HepG2 (cell line): ENCODE data around the gene GNG13. TPM values are rescaled to one million over a fixed set of nuclear protein-coding genes. Genes with fewer than 3 reads are reported as not detected.

Source experiments
- ASH2L ChIP-seq: fragments of 300-600, 200-600 bp; sonication (generic); IDR thresholded peaks from 2 replicates; pipeline ENCODE4 v1.7.0; 2017; ENCODE audit warnings: low read depth, mild to moderate bottlenecking, moderate library complexity, mixed read lengths, low read length; ENCODE audit not compliant: insufficient read length
- ATF5 ChIP-seq: sonication (generic); formaldehyde crosslinking; IDR thresholded peaks from 2 replicates; pipeline ENCODE4 v1.4.0; 2020; ENCODE audit warnings: mild to moderate bottlenecking, low read depth, missing genetic modification reagents
- CBX5 ChIP-seq: sonication (generic); formaldehyde crosslinking; IDR thresholded peaks from 2 replicates; pipeline ENCODE4 v1.4.0; 2020; ENCODE audit warnings: missing genetic modification reagents, borderline replicate concordance
- CREB1 ChIP-seq, 2 experiments: fragments of 450-650 bp in 1 of 2; IDR thresholded peaks; 2 replicates each; pipeline ENCODE4 v1.6.1; 2016 to 2017; ENCODE audit warnings: control low read depth in 1 of 2, mild to moderate bottlenecking in 1 of 2, missing compliant biosample characterization in 1 of 2, missing genetic modification characterization in 1 of 2
- ISL2 ChIP-seq: sonication (generic); formaldehyde crosslinking; IDR thresholded peaks from 2 replicates; pipeline ENCODE4 v1.5.0; 2020; ENCODE audit warnings: missing genetic modification reagents
- ISX ChIP-seq: sonication (generic); formaldehyde crosslinking; conservative IDR thresholded peaks from 2 replicates; pipeline ENCODE4 v1.5.0; 2020; ENCODE audit warnings: missing genetic modification reagents
- KIAA2018 ChIP-seq: sonication (generic); formaldehyde crosslinking; IDR thresholded peaks from 2 replicates; pipeline ENCODE4 v1.5.0; 2020; ENCODE audit warnings: mild to moderate bottlenecking, missing genetic modification reagents, borderline replicate concordance
- KMT2A ChIP-seq: sonication (generic); formaldehyde crosslinking; IDR thresholded peaks from 2 replicates; pipeline ENCODE4 v1.4.0; 2020; ENCODE audit warnings: missing genetic modification reagents
- RNF219 ChIP-seq: sonication (generic); formaldehyde crosslinking; IDR thresholded peaks from 2 replicates; pipeline ENCODE4 v1.5.0; 2020; ENCODE audit warnings: mild to moderate bottlenecking, missing genetic modification reagents
- SAFB2 ChIP-seq: sonication (generic); formaldehyde crosslinking; IDR thresholded peaks from 2 replicates; pipeline ENCODE4 v1.5.1; 2020; ENCODE audit warnings: missing genetic modification reagents, low read depth, mild to moderate bottlenecking, borderline replicate concordance
- SAP130 ChIP-seq: IDR thresholded peaks from 2 replicates; pipeline ENCODE4 v1.6.1; 2016; ENCODE audit warnings: low read depth
- SIX4 ChIP-seq: sonication (generic); formaldehyde crosslinking; IDR thresholded peaks from 2 replicates; pipeline ENCODE4 v1.4.0; 2020; ENCODE audit warnings: missing genetic modification reagents
- TOE1 ChIP-seq: sonication (generic); formaldehyde crosslinking; IDR thresholded peaks from 2 replicates; pipeline ENCODE4 v1.4.0; 2020; ENCODE audit warnings: mild to moderate bottlenecking, missing genetic modification reagents
- ZFX ChIP-seq: sonication (generic); formaldehyde crosslinking; IDR thresholded peaks from 2 replicates; pipeline ENCODE4 v1.4.0; 2020; ENCODE audit warnings: mild to moderate bottlenecking, low read depth, missing genetic modification reagents, moderate library complexity
- ZNF256 ChIP-seq: sonication (generic); formaldehyde crosslinking; conservative IDR thresholded peaks from 2 replicates; pipeline ENCODE4 v1.4.0; 2020; ENCODE audit warnings: missing genetic modification reagents
- ZSCAN25 ChIP-seq: sonication (generic); formaldehyde crosslinking; IDR thresholded peaks from 2 replicates; pipeline ENCODE4 v1.8.0; 2022; ENCODE audit warnings: mild to moderate bottlenecking, missing genetic modification reagents
- polyA plus RNA-seq, 8 experiments: library from polyadenylated mRNA; depleted of rRNA in 3 of 8; stranded (reverse) in 7 of 8; unstranded in 1 of 8; fragments of >200 nt; fragmentation: Illumina TruSeq in 4 of 8; extraction: Trizol in 4 of 8; gene quantifications; 2 replicates each; pipeline versions ENCODE4 v1.2.1 to v1.2.3, GENCODE V29; 2011 to 2016; ENCODE audit warnings: low read depth in 4 of 8, missing spikeins in 1 of 8, mixed read lengths in 1 of 8; ENCODE audit not compliant: insufficient read depth in 1 of 8
- total RNA-seq, 5 experiments: library from RNA; depleted of rRNA; stranded (reverse); fragments of >200 nt; fragmentation: Illumina TruSeq; extraction: Trizol; gene quantifications; 2 replicates each; pipeline ENCODE4 v1.2.3, GENCODE V29; 2016; ENCODE audit warnings: low read depth in 1 of 5
- TF ChIP-seq, protein P1 (sequence below): sonication (generic); formaldehyde crosslinking; conservative IDR thresholded peaks from 2 replicates; pipeline ENCODE4 v1.4.0; 2020; ENCODE audit warnings: missing genetic modification reagents

GNG13 gene
- total and polyA plus RNA-seq, 2 of the 13 experiments (the other 11 are each of a cell fraction or from before 2014, with no cell fraction given), result not detected

DNA sequence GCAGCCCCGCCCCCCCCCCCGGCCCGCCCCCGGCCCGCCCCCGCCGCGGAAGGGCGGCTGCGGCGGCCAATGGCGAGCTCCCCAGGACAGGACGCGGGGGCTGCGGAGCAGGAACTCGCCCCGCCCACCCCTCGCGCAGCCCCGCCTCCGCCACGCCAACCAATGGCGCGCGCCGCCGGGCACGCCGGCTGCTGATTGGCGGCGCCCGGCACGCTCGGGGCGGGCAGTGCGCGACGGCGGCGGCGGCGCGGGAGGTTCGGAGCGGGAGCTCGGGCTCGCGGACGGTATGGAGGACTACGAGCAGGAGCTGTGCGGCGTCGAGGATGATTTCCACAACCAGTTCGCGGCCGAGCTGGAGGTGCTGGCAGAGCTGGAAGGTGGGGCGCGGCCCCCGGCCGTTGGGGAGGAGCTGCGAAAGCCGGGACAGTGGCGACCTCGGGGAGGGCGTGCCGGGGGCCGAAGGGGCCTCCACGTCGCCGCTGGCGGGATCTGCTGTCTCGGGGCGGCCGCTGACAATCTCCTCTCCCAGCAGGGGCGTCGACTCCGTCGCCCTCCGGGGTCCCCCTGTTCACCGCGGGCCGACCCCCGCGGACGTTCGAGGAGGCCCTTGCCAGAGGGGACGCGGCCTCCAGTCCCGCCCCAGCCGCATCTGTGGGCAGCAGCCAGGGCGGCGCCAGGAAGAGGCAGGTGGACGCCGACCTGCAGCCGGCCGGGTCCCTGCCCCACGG is 12.0 kb downstream of the GNG13 start, which contains the start of gene CHTF18 (continued):
- TF ChIP-seq, protein P1, sequence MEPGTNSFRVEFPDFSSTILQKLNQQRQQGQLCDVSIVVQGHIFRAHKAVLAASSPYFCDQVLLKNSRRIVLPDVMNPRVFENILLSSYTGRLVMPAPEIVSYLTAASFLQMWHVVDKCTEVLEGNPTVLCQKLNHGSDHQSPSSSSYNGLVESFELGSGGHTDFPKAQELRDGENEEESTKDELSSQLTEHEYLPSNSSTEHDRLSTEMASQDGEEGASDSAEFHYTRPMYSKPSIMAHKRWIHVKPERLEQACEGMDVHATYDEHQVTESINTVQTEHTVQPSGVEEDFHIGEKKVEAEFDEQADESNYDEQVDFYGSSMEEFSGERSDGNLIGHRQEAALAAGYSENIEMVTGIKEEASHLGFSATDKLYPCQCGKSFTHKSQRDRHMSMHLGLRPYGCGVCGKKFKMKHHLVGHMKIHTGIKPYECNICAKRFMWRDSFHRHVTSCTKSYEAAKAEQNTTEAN (CRISPR knock-in tag), result no peak
- TF ChIP-seq ZSCAN25 (CRISPR knock-in tag), result no peak
- TF ChIP-seq ISL2 (CRISPR knock-in tag), result no peak
- TF ChIP-seq ZFX, result peak; percentile 54
- TF ChIP-seq SAP130 (CRISPR knock-in tag), result peak; percentile 94
- TF ChIP-seq TOE1 (CRISPR knock-in tag), result no peak
- no peak for TF ChIP-seq ZNF256
- no peak for TF ChIP-seq SIX4 (CRISPR knock-in tag)
- no peak for TF ChIP-seq ASH2L
- peak; percentile 28; the same call in 1 of the 2 replicates for TF ChIP-seq KMT2A (CRISPR knock-in tag)
- TF ChIP-seq CREB1 (IDR thresholded peaks at IDR 0.05), result peak; percentile 10; the same call in 1 of the 2 replicates
- no peak for TF ChIP-seq CREB1 (CRISPR knock-in tag; IDR thresholded peaks at IDR 0.05)
- no peak for TF ChIP-seq KIAA2018
- no peak for TF ChIP-seq ATF5
- TF ChIP-seq SAFB2 (CRISPR knock-in tag), result no peak
- TF ChIP-seq CBX5, result no peak
- no peak for TF ChIP-seq ISX (CRISPR knock-in tag)
- no peak for TF ChIP-seq RNF219
